DOHH2 (cell line): ENCODE measurements around the gene ABCC9.

Experiments used
- EZH2phosphoT487 ChIP-seq: fragments of 200-600 bp; sonication (generic); IDR thresholded peaks from 2 replicates; pipeline ENCODE4 v1.6.1; 2017; ENCODE audit warnings: borderline replicate concordance, mild to moderate bottlenecking, antibody characterized with exemption, low read length, moderate library complexity, mixed read lengths
- TF ChIP-seq, protein P1 (sequence below): fragments of 200-600 bp; sonication (generic); IDR thresholded peaks from one replicate; pipeline ENCODE4 v1.5.1; 2014; ENCODE audit warnings: antibody characterized with exemption, mild to moderate bottlenecking, low read depth, low read length; ENCODE audit not compliant: poor library complexity, severe bottlenecking

DNA sequence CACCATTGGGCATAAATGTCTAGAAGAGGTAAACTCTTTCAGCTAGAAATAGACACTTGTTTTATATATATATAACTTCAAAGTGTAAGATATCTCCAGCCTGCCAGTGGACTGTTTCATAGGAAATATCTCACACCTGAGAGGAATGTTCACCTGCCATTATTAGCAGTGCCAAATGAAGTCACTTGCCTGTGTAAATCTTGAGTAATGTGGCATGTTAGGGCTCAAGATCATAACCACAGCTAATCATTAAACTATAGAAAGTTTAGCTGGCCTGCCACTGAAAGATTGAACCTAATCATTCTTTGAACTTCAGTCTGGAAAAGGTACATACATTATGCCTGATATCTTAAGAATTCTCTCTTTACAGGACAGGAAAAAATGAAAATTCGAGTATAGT is 141.2 kb downstream of the ABCC9 start:
- TF ChIP-seq, protein P1, sequence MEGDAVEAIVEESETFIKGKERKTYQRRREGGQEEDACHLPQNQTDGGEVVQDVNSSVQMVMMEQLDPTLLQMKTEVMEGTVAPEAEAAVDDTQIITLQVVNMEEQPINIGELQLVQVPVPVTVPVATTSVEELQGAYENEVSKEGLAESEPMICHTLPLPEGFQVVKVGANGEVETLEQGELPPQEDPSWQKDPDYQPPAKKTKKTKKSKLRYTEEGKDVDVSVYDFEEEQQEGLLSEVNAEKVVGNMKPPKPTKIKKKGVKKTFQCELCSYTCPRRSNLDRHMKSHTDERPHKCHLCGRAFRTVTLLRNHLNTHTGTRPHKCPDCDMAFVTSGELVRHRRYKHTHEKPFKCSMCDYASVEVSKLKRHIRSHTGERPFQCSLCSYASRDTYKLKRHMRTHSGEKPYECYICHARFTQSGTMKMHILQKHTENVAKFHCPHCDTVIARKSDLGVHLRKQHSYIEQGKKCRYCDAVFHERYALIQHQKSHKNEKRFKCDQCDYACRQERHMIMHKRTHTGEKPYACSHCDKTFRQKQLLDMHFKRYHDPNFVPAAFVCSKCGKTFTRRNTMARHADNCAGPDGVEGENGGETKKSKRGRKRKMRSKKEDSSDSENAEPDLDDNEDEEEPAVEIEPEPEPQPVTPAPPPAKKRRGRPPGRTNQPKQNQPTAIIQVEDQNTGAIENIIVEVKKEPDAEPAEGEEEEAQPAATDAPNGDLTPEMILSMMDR, result no peak
- no peak for TF ChIP-seq EZH2phosphoT487
